ENCODE data around the gene FAM241B. TPM values are rescaled to one million over a fixed set of nuclear protein-coding genes. Genes with fewer than 3 reads are reported as not detected.

FAM241B gene
- total and polyA plus RNA-seq, 2 of the 4 experiments (the other 2 are of a cell fraction): 0.18 to 1.4 TPM

DNA sequence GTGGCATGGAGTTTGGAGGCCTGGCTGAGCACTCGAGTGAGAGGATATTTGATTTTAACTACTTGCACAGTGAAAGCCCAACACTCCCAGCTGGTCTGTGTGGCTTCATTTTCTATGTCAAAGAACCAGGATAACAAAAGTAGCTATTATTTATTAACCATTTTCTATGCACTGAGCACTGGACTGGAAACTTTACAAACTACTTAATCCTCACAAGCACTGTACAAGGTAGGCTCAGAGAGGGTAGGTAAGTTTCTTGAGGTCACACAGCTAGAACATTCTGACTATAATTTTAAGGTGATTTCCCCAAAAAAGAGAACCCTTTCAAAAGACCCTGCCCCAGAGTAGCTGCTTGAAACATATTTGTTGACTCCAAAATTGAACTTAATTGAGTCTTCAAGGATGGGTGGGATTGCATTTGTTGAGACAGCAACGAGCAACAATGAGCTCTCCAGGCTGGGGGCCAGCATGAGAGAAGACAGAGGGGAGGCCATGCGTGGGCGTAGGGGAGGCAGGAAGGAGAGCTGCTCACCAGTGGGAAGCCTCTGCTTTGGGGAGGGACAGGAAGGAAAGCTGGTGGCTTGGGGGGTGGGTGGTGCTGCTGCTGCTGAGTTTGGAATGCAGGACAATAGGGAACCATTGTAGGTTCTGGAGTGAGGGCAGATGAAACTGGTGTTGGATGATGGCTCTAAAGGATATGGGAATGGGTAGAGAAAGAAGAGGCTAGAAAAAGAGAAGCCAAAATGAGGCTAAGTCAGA lies 31.5 kb downstream of the FAM241B start:
- no peak overlapping the region for H2AFZ ChIP-seq (replicated peaks; ENCODE audit: low read length, poor library complexity)
- no CpG with 5 or more reads among the region's 4 CpGs for WGBS, 2 experiments (ENCODE audit: extremely low coverage in 2 of 2, insufficient read length in 1 of 2)
- DNase-seq (no peak), ATAC-seq (ENCODE audit: low read depth) (no peak)
- no peaks in the 10 kb centered on the region for H3K36me3 ChIP-seq (ENCODE audit: control insufficient read depth, insufficient read depth, low read length)
- no peak overlapping the region for H2BK20ac ChIP-seq (ENCODE audit: low read depth, low read length)
- H3K56ac ChIP-seq (ENCODE audit: extremely low read depth, insufficient read depth, low read length): no peak overlapping the region
- dilution Hi-C loops (cut with HindIII; ENCODE audit: low sequenced_read_pairs, unreplicated experiment): no loop called here
- no peak overlapping the region for H3K4me3 ChIP-seq (ENCODE audit: insufficient read depth, low read depth, low read length)
- H4K5ac ChIP-seq (ENCODE audit: low read depth, low read length): no peak overlapping the region
- no peak overlapping the region for H3K18ac ChIP-seq (ENCODE audit: low read depth, low read length)
- POLR2A ChIA-PET (ENCODE audit: unreplicated experiment): no interaction called here
- H2AK5ac ChIP-seq (ENCODE audit: low read depth, low read length): no peak overlapping the region
- no peak overlapping the region for H3K9ac ChIP-seq (ENCODE audit: low read depth, low read length)
- H3K9me1 ChIP-seq (ENCODE audit: insufficient read depth, low read length): no peaks in the 10 kb centered on the region
- H3K27me3 ChIP-seq (ENCODE audit: control insufficient read depth, insufficient read depth, low read length): peaks cover 89% of the 10 kb centered on the region
- no peak overlapping the region for H4K8ac ChIP-seq (ENCODE audit: low read depth in 2 of 2, low read length in 2 of 2)
- H4K91ac ChIP-seq (ENCODE audit: insufficient read depth, low read depth, low read length): no peak overlapping the region
- no peaks in the 10 kb centered on the region for H4K20me1 ChIP-seq (ENCODE audit: insufficient read depth, low read length)
- no peak overlapping the region for H3K23ac ChIP-seq (ENCODE audit: low read depth, low read length)
- H3K27ac ChIP-seq (ENCODE audit: insufficient read depth, low read length): no peak overlapping the region
- CTCF ChIA-PET: no interaction called here
- no peak overlapping the region for H2BK15ac ChIP-seq (ENCODE audit: low read depth, low read length)
- no peak overlapping the region for H2BK120ac ChIP-seq (ENCODE audit: low read depth, low read length)
- no peaks in the 10 kb centered on the region for H3K4me1 ChIP-seq (ENCODE audit: control insufficient read depth, insufficient read depth, low read length)
- no peak overlapping the region for H2BK5ac ChIP-seq (ENCODE audit: low read depth, low read length, poor library complexity, severe bottlenecking)
- TF ChIP-seq CHD1 (IDR thresholded peaks at IDR 0.05; ENCODE audit: low read depth, low read length): no peak
- no peak for TF ChIP-seq FOS (IDR thresholded peaks at IDR 0.05; ENCODE audit: low read depth, low read length)
- TF ChIP-seq RFX5 (IDR thresholded peaks at IDR 0.05; ENCODE audit: low read depth, low read length): no peak
- TF ChIP-seq MAZ (IDR thresholded peaks at IDR 0.05; ENCODE audit: borderline replicate concordance, low read depth, low read length): no peak
- TF ChIP-seq NFE2L2 (IDR thresholded peaks at IDR 0.05; ENCODE audit: low read depth, low read length): no peak
- TF ChIP-seq MXI1 (IDR thresholded peaks at IDR 0.05; ENCODE audit: borderline replicate concordance, low read depth, low read length): no peak
- TF ChIP-seq CEBPB (IDR thresholded peaks at IDR 0.05; ENCODE audit: low read depth, low read length): no peak
- intact Hi-C loops (cut with micrococcal nuclease): no loop called here
- in situ Hi-C loops (cut with MboI; ENCODE audit: low sequenced_read_pairs): no loop called here
- no peaks in the 10 kb centered on the region for H3K9me3 ChIP-seq (ENCODE audit: control insufficient read depth, insufficient read depth, low read length)
- no TSS peak for BruUV-seq (replicated peaks)
- H3K4me2 ChIP-seq (ENCODE audit: low read depth, low read length): no peak overlapping the region
- no peak overlapping the region for H3K14ac ChIP-seq (replicated peaks; ENCODE audit: low read depth, low read length)
- H3K79me1 ChIP-seq (ENCODE audit: low read depth in 1 of 2, low read length in 2 of 2): no peaks in the 10 kb centered on the region
- no peak overlapping the region for H3K4ac ChIP-seq (ENCODE audit: low read depth, low read length)
- no peak overlapping the region for H2AK9ac ChIP-seq (replicated peaks; ENCODE audit: low read depth, low read length, poor library complexity)

Data from IMR-90 (cell line).